GM19035 (cell line): ENCODE measurements around the gene KRTAP5-1.

ENCODE experiments used
- ATAC-seq: cut with Tn5 transposase; IDR thresholded peaks from one replicate; pipeline ENCODE4 v1.9.1; 2021; ENCODE audit not compliant: unreplicated experiment

KRTAP5-1 gene

DNA sequence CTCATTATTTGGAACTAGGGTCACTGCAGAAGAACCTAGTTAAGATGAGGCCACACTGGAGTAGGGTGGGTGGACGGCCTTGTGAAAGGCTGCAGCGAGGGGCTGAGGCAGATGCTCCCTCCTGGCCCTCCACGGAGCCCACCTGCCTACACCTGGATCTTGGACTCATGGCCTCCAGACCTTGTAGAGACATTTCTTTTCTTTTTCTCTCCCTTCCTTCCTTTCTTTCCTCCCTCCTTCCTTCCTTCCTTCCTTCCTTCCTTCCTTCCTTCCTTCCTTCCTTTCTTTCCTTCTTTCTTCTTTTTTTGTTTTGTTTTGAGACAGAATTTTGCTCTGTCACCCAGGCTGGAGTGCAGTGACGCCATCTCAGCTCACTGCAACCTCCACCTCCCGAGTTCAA lies 39.7 kb downstream of the KRTAP5-1 start:
- ATAC-seq: no peak

DNA sequence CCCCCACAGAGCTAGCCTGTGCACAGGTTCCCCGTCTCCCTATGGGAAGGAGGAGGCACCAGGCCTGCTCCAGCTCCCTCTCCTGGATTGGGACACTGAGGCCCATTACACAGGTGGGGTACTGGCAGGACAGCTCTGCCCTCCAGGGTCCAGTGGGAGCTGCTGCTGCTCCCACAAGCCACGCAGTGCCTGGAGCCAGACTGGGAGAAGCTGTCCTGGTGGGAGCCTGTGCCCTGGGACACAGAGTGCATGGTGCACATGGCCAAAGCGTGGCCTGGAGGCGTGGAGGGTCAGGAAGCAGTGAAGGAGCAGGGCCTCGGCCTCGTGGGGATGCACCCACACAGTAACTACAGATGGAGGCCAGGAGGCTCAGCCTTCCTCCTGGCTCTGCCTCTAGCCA lies 40.5 kb downstream of the KRTAP5-1 start:
- no peak for ATAC-seq

DNA sequence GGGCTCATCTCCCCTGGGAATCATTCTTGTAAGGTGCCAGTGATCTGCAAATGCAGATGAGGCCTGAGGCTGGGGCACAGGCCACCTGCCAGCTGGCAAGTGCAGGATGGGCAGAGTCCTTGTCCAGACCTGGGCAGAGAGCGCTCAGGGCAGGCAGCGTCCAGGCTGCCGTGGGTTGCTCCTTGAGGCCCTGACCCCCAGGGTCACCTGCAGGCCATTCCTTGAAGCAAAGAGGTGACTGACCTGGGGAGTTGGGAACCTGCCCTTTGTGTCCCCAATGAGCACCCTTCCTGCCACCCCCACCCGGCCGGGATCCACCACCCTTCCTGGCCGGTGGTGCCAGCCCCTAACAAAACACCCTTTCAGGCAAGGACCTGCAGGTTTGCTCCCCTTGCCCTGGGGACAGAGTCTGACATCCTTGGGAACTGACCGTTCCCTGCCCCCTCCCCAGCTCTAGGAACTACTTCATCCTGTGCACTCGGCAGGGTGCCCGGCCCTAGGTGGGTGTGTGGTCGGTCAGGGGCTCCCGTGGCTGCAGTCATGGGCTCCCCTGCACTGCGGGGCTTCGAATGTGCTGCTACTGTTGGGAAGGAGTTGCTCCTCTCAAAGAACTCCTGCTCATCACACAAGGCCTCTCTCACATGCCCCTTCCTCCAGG lies 41.3 kb downstream of the KRTAP5-1 start:
- ATAC-seq: no peak

DNA sequence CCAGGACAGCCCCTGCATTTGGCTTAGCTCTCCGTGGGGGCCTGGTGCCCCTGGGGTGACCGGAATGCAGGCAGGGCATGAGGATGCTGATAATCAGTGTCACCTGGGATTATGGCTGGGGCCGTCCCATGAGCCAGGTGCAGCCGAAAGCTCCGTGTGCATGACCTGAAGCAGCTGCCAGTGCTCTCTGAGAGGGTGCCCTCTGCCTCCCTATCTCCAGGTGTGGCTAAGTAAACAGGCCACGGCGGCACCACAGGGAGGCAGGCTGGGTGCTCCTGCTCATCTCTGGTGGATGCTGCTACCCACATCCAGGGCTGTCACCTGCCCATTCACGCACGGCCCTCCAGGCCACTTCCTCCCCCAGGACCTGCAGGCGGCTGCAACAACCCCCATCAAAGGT lies 42.8 kb downstream of the KRTAP5-1 start:
- no peak for ATAC-seq

- ATAC-seq: no peak
These were observed 43.4 kb downstream of the KRTAP5-1 start for GRCh38 chr11:1541474-1542204.

DNA sequence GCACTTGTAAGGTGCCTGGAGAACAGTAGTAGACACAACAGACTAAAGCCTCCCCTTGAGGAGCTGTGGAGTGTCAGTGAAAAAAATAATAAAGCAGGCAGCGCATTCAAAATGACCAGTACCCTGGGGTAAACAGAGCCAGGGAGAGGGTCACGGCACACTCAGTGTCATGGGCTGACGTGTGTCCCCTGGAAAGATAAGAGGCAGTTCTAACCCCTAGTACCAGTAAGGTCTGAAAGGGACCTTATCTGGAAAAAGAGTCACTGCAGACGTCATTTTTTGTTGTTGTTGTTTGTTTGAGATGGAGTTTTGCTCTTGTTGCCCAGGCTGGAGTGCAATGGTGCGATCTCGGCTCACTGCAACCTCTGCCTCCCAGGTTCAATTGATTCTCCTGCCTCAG lies 45.0 kb downstream of the KRTAP5-1 start:
- ATAC-seq: no peak

DNA sequence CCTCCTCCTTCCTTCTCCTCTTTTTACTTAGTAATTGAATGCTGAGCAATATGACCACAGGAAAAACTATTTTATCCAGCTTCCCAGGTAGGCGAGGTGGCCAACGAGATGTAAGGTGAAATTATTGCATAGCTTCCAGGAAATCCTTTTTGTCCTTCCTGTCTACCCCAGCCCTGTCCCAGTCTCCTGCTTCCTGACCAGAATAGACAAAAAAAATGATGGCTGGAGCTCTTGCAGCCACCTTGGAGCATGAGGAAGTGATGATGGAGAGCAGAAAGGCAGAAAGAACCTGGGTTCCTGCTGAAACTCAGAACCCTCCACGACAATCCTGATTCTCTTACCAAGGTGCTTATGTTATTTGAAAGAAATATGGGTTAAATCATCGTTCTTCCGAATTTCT lies 46.9 kb downstream of the KRTAP5-1 start:
- ATAC-seq: no peak

GRCh38 chr11:1536065-1536843 lies 48.8 kb downstream of the KRTAP5-1 start:
- no peak for ATAC-seq

GRCh38 chr11:1534682-1535081 lies 50.4 kb downstream of the KRTAP5-1 start:
- ATAC-seq: no peak
